ENCODE measurements around the gene RNASE7.
A peak's percentile ranks its signal among the peaks of the same experiment; 100 is the strongest.
"Not testable (repeated sequence)": the region's sequence is repeated elsewhere in the genome, so short reads cannot be mapped to it uniquely, and the experiment has no call there.

Gene RNASE7

GRCh38 chr14:21039585-21040369 is 2.4 kb upstream of the RNASE7 start:
- Histone ChIP-seq H3K36me3 (ENCODE audit: low read length) (no peaks in the 10 kb centered on the region), H3K27me3 (ENCODE audit: low read length) (no peaks in the 10 kb centered on the region), H3K4me2 (ENCODE audit: low read depth, low read length, poor library complexity, severe bottlenecking) (no peak overlapping the region), H3K9ac (ENCODE audit: low read length) (no peak overlapping the region), H3K9me2 (replicated peaks; ENCODE audit: insufficient read depth, low read length) (no peaks in the 10 kb centered on the region), H3K79me2 (ENCODE audit: insufficient read depth, low read length) (no peaks in the 10 kb centered on the region), H2AFZ (ENCODE audit: low read depth, low read length, severe bottlenecking) (no peak overlapping the region), H3F3A (ENCODE audit: insufficient read depth) (no peaks in the 10 kb centered on the region), H3K9me3 (ENCODE audit: insufficient read depth, low read length) (no peaks in the 10 kb centered on the region), H3K27ac (ENCODE audit: low read depth, low read length) (no peak overlapping the region), H4K20me1 (ENCODE audit: low read depth, low read length) (no peaks in the 10 kb centered on the region), H3K4me3 (ENCODE audit: insufficient read depth, low read length, poor library complexity, severe bottlenecking) (no peak overlapping the region)
- TF ChIP-seq, protein P1, sequence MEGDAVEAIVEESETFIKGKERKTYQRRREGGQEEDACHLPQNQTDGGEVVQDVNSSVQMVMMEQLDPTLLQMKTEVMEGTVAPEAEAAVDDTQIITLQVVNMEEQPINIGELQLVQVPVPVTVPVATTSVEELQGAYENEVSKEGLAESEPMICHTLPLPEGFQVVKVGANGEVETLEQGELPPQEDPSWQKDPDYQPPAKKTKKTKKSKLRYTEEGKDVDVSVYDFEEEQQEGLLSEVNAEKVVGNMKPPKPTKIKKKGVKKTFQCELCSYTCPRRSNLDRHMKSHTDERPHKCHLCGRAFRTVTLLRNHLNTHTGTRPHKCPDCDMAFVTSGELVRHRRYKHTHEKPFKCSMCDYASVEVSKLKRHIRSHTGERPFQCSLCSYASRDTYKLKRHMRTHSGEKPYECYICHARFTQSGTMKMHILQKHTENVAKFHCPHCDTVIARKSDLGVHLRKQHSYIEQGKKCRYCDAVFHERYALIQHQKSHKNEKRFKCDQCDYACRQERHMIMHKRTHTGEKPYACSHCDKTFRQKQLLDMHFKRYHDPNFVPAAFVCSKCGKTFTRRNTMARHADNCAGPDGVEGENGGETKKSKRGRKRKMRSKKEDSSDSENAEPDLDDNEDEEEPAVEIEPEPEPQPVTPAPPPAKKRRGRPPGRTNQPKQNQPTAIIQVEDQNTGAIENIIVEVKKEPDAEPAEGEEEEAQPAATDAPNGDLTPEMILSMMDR (IDR thresholded peaks at IDR 0.05; ENCODE audit: insufficient read depth, low read length, poor library complexity, severe bottlenecking): peak; percentile 10
- TF ChIP-seq EZH2phosphoT487 (conservative IDR thresholded peaks at IDR 0.05; ENCODE audit: low read length): no peak

DNA sequence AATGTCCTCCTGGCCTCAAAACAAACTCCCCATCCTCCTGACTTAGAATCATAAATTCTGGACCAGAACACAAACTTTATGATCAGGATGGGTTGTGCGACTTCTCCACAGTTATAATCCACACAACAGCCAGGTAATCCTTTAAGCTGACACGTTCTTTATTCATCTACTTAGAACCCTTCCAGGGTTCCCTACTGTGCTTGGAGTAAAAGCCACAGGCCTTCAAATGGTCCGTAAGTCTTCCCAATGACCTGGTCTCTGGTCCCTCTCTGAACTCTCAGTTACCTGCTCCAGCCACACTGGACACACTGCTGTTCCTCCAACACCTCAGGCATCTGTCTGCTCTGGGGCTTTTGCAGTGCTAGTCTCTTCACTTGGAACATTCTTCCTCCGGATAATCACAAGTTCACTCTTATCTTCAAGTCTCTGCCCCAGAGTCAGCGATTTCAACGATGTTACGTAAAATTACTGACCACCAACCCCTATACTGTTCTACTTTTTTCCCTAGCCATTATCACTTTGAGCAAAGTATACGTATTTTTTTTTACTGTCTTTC is 1.7 kb upstream of the RNASE7 start:
- Histone ChIP-seq H3K9ac (ENCODE audit: low read length) (no peak overlapping the region), H3K4me2 (ENCODE audit: low read depth, low read length, poor library complexity, severe bottlenecking) (no peak overlapping the region), H3K9me3 (ENCODE audit: insufficient read depth, low read length) (no peaks in the 10 kb centered on the region), H3F3A (ENCODE audit: insufficient read depth) (no peaks in the 10 kb centered on the region), H3K79me2 (ENCODE audit: insufficient read depth, low read length) (no peaks in the 10 kb centered on the region), H3K9me2 (replicated peaks; ENCODE audit: insufficient read depth, low read length) (no peaks in the 10 kb centered on the region), H2AFZ (ENCODE audit: low read depth, low read length, severe bottlenecking) (no peak overlapping the region), H4K20me1 (ENCODE audit: low read depth, low read length) (no peaks in the 10 kb centered on the region), H3K27me3 (ENCODE audit: low read length) (no peaks in the 10 kb centered on the region), H3K4me3 (ENCODE audit: insufficient read depth, low read length, poor library complexity, severe bottlenecking) (no peak overlapping the region), H3K36me3 (ENCODE audit: low read length) (no peaks in the 10 kb centered on the region), H3K27ac (ENCODE audit: low read depth, low read length) (no peak overlapping the region)
- TF ChIP-seq, protein P1 (IDR thresholded peaks at IDR 0.05; ENCODE audit: insufficient read depth, low read length, poor library complexity, severe bottlenecking): peak; percentile 6
- TF ChIP-seq EZH2phosphoT487 (conservative IDR thresholded peaks at IDR 0.05; ENCODE audit: low read length): no peak

- H3K36me3 ChIP-seq (ENCODE audit: low read length); H3K27ac ChIP-seq (ENCODE audit: low read depth, low read length); H3K27me3 ChIP-seq (ENCODE audit: low read length); H3K4me3 ChIP-seq (ENCODE audit: insufficient read depth, low read length, poor library complexity, severe bottlenecking); H3K4me2 ChIP-seq (ENCODE audit: low read depth, low read length, poor library complexity, severe bottlenecking); H4K20me1 ChIP-seq (ENCODE audit: low read depth, low read length); H3K9me3 ChIP-seq (ENCODE audit: insufficient read depth, low read length); H3K79me2 ChIP-seq (ENCODE audit: insufficient read depth, low read length); H3F3A ChIP-seq (ENCODE audit: insufficient read depth); H3K9me2 ChIP-seq (replicated peaks; ENCODE audit: insufficient read depth, low read length); H3K9ac ChIP-seq (ENCODE audit: low read length); H2AFZ ChIP-seq (ENCODE audit: low read depth, low read length, severe bottlenecking): not testable (repeated sequence)
Observed at GRCh38 chr14:21040941-21041340, 1.2 kb upstream of the RNASE7 start.

DNA sequence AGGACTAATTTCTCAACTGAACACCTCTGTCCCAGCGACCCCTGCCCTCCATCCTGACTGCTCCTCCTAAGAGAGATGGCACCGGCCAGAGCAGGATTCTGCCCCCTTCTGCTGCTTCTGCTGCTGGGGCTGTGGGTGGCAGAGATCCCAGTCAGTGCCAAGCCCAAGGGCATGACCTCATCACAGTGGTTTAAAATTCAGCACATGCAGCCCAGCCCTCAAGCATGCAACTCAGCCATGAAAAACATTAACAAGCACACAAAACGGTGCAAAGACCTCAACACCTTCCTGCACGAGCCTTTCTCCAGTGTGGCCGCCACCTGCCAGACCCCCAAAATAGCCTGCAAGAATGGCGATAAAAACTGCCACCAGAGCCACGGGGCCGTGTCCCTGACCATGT is 756 bp downstream of the RNASE7 start:
- Histone ChIP-seq H3K9ac (ENCODE audit: low read length) (no peak overlapping the region), H2AFZ (ENCODE audit: low read depth, low read length, severe bottlenecking) (no peak overlapping the region), H3F3A (ENCODE audit: insufficient read depth) (no peaks in the 10 kb centered on the region), H3K4me2 (ENCODE audit: low read depth, low read length, poor library complexity, severe bottlenecking) (no peak overlapping the region), H3K9me2 (replicated peaks; ENCODE audit: insufficient read depth, low read length) (no peaks in the 10 kb centered on the region), H3K27ac (ENCODE audit: low read depth, low read length) (no peak overlapping the region), H3K27me3 (ENCODE audit: low read length) (no peaks in the 10 kb centered on the region), H3K79me2 (ENCODE audit: insufficient read depth, low read length) (no peaks in the 10 kb centered on the region), H3K9me3 (ENCODE audit: insufficient read depth, low read length) (no peaks in the 10 kb centered on the region), H4K20me1 (ENCODE audit: low read depth, low read length) (no peaks in the 10 kb centered on the region), H3K4me3 (ENCODE audit: insufficient read depth, low read length, poor library complexity, severe bottlenecking) (no peak overlapping the region), H3K36me3 (ENCODE audit: low read length) (no peaks in the 10 kb centered on the region)
- no peak for TF ChIP-seq EZH2phosphoT487 (conservative IDR thresholded peaks at IDR 0.05; ENCODE audit: low read length)
- TF ChIP-seq, protein P1 (IDR thresholded peaks at IDR 0.05; ENCODE audit: insufficient read depth, low read length, poor library complexity, severe bottlenecking): no peak
